ENCODE measurements around the gene AGPS.
"Not testable (repeated sequence)": the region's sequence is repeated elsewhere in the genome, so short reads cannot be mapped to it uniquely, and the experiment has no call there.

AGPS gene

DNA sequence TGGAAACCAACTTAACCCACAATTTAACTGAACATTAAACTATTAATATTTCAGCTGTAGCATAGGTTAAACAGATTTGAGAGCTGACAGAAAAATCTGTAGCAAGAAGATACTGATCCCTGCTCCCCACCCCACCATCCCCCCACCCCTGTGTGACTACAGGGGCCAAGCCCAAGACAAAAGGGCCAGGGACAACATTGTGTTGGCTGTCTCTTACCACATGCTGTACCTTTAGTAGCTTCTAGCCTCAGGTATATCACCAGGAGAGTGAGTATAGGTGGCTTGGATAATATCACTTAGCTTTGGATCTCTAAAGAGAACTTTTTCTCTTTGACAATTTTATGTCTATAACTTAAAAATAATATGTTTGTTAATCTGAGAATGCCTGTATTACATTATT lies 140.7 kb downstream of the AGPS start:
- DNase-seq, result no peak

DNA sequence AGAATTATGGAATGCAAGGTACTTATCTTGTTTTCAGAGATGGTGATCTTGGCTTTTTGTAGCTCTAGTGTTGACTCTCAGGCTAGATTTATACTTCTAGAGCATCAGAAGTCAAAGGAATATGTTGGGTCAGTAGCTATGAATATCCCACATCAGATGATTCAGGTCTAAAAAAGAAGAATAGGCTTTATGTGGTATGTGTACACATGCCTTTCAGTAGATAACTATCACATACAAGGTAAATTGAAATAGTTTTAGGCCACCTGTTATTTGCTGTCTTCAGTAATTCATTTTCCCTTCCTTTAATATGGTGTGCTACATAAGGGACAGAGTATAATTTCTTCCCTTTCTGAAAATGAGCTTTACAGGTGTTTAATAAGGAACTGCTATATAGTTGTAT lies 142.4 kb downstream of the AGPS start:
- DNase-seq, result no peak

DNA sequence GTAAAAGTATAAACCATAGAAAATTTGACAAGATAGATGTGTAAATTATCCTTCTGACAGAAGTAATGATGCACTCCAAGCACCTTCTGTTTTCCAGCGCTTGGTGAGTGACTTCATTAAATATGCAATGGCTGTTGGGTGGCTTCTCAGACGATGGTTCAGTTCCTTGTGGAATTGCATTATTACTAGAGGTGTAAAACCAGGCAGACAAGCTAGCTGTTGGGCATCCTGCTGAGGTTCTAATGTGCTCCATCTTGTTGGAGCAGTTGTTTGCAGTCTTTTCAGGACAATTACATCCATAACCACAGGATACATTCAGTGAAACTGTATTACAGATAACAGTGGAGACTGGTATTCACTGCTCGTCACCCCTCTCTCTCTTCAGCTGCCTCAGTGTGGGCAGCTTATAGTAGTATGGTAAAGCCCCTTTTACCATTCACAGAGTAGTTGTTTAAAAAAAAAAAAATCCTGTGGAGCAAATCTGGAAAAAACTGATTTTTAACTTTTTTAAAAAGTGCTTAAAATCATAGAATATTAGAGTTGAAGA lies 143.5 kb downstream of the AGPS start:
- DNase-seq, result no peak

DNA sequence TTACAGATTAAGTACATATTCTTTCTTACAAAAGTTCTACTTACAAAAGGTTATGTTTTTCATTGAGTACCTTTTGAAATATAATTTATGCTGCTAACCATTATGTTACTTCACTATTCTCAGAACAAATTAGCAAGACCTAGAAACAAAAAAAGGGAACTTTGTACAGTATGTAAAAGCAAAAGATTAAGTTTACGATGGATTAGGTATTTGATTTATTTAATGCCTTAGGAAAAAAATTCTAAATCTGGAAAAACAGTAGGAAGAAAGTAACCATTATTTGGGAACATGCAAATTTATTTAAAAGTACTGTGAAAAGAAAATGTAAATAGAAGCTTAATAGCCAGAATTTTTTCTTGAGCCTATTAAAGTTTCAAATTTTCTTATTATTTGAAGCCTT lies 144.6 kb downstream of the AGPS start:
- no peak for DNase-seq

DNA sequence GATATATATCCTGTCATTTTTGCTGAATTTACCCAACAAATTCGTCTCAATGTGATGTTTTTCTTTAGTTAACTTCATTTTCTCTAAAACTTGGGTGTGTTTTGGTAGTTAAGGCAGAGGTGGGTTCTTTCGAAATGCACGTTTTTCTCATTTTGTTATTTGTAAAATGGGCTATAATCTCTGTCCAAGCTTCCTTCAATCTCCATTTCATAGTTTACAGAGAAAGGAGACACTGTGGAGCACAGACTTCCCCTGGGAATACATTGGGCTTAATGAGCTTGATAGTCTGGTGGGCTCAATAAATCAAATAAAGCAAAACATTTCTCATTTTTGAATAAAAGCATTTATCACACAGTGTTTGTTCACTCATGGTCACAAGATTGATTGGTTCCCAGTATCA lies 145.1 kb downstream of the AGPS start:
- DNase-seq, result no peak

DNA sequence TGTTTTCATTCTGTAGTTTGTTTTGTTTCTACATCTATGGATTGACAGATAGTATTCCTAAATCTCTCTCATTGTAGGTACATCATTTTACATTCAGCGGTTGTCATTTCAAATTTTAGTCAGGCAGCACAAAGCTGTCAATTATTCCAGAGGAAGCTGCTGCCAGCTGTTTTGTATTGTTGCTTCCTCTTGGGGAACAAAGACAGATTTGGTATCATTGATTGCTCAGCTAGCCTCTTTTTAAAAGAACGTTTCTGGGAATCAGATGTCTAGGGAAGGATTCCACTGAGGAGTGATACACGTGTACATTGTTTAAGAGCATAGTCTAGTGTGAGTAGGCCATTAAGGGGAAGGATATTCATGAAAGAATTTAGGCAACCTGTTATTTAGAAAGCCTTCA lies 145.8 kb downstream of the AGPS start:
- DNase-seq, result no peak

DNA sequence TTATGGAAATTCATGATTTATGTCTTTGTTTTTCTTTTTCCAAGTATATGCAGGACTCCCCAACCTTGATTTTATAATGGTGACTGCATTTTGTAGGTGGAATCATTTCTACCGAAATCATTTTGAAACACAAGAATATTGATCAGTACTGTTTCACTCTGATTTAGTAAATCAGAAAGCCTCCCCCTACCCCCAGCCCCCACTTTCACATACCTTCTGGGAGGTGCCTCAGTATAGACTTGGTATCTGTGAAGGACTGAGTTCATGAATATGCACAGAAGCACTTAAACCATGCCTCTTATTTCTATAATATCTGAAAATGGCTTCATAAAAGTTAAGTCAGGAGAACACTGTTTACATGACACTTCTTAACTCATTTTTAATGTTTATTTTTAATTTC lies 147.7 kb downstream of the AGPS start:
- no peak for DNase-seq

DNA sequence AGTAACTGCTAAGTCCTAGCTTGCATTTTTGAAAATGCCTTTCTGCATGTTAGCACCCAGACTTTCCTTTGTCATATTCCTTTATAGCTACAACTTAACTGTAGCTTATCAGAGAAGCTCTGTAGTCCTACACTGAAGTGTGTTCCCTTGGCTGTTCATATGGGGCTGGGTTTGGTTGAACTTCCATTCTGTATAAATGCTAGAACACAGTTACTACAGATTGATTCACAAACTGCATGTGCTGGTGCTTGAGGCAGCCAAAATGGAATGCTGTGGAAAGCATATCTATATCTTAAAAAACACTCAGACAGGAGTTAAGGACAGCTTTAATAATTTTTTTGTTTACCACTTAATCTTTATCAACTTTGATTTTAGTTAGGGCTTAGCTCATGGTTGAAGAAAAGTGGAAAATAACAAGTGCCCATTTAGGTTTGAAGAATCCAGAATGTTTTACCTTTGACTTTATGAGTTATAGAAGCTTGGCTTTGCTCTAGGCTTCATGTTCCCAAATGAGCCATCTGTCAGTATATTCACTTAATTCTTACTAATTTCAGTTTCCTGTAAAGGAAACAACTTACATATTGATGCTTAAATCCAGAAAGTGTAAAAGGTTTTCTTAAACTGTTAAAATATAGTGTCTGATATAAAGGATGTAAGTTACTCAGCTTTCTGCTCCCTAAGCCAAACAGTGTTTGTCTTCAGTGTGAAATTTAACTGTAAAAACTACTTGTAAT lies 148.9 kb downstream of the AGPS start:
- no peak for DNase-seq

DNA sequence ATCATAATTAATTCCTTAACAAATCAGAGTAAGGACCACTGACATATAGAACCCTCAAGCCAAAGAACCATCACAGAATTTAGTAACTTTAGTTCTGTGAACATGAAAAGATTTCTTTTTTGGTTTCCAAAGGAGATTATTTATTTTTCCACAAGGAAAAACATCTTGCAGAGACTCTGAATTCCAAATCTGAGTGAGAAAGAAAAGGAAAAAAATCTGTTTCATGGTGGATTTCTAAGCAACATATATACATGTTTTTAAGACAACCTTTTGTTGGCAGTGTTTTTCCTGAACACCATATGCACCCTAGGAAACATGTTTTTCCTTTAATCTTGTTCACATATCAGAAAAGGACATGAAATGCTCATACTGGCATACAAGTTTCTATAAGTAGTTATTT lies 149.8 kb downstream of the AGPS start:
- no peak for DNase-seq

DNA sequence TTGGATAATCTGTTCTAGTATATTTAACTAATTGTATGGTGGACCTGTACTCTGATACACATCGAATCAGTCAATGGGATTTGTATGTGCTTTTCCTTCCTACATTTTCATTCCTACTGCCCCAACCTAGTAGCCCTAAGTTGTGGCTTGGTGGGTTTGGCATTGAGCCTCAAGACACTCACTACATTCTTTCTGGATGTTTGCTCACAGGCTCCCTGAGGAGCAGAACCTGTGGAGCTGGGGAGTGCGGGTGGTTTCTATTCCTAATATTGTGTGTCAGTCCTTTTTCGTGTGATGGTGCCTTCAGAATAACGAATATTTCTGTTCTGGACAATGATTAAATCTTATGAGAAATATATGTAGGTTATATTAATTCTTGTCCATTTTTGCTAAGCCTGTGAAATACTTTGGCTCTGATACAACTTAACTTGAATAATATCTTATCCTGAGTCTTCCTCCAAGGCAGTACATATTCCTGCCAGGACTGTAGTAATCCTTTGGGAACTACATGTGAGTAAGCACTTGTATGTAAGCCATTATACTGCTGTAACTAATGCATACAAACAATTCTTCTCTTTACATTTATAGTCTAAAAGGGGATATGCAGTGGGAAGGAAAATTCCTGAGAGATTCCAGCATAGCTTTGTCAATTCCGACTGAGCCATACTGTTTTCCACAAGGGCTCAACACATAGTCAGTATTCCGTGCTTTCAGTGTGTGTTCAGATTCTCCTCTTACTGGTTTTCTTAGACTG lies 150.6 kb downstream of the AGPS start:
- no peak for DNase-seq

DNA sequence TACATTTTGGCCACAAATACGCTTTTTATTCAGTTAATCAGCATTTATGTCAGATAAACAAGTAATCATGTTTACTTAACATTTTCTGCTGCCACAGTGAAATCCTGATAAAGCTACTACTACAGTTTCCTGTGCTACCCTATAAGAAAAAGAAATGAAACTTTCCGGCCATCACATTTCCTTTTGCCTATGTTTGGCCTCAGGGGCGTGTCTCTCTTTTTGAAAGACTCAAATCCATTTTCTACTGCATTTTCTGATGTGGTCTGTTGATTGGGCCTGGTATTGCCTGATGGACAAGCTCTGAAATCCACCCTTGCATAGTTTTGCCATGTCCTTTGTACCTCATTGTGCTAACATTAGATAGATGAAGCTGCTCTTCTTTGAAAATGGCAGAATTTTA lies 152.6 kb downstream of the AGPS start:
- DNase-seq, result no peak

DNA sequence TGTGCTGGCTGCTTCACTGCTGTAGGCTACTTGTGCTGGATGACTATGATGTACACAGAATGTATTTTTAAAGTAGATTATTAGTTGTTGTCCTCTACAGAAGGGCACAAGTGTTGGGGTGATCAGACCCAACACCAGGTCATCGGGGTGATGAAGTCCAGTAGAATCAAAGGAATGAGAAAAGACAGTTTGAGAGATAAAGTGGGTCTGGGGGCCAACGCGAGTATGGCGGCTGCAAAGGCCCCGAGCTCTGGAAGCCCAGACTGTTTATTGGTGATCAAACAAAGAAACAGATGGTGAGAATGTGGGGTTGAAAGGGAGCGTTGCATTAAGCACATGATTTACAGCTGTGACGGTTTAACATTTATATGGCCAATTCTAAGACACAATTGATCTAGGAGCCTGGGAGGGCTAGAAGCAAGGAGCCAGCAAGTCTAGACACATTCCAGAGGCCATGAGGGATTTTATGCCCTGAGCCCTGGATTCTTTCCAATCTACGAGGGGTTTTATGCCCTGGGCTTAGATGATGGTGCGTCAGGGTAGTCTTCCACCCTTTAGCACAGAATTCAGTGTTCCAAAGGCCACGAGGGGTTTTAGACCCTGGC lies 153.5 kb downstream of the AGPS start:
- no peak for DNase-seq

DNA sequence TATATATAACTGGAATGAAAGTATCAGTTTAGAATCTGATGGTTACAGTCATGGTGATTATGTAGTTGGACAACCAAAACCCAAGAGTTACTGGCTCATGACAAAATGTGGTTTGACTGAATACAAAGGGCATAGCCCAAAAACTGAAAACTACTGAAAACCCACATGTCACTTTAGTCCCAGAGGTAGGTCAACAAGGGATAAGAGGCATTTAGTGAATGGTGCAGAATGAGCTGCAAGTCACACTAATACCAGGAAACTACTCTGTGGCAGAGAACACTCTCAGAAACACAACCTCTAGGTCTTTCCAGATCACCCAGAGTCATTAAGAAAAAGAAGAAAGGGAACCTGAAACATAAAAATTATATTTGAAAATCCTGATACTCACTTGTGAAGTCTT lies 154.5 kb downstream of the AGPS start:
- DNase-seq, result no peak

DNA sequence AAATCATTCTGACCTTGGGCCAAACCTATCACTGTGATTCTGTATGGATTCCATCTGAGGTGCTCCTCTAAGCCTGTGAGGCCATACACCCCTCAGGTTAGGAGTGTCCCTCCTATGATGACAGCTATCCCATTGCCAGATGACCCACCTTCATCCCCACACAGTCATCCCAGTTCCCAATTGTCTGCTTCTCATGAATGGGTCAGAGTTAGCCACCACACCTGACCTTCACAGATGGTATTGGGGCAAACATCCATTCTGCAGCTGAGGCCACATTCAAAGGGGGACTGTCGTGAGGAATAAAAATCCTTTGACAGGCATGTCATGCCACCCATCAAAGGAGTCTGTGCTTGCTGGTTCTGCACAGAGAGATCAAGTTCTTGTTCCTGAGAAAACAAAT lies 155.2 kb downstream of the AGPS start:
- DNase-seq, result no peak

DNA sequence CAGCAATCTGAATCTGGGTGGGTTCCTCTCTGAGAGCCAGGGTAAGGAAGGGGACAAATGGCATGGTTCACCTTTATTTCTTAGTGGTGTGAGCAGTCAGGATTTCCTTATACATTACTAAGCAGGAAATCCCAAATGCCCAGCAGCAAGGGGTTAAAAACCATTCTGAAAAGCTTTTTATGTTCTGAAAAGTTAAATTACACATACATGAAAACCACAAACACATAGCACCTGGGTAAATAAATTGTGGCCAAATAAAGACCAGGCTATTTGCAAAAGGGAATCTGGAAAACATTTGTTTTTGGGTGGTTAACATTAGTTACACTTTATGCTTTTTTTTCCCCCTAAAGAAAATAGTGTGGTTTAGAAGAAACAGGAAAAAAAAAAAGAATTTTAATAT lies 156.1 kb downstream of the AGPS start:
- DNase-seq, result no peak

DNA sequence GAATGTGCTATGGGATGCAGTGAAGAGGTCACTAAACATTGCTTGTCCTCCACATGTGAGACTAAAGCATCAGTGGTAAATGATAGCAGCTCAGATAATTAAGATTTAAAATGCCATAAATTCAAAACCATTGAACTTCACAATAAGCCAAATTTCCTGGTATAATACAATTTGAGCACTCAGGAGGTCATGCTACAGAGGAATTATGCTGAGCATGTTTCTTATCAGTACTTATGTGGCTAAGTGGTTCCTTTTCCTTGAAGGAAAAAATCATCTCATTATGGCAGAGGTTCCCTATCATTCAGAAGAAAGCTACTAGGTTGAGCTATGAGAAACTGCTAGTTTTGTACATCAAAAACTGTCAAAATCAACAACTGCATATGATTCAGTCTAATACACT lies 156.6 kb downstream of the AGPS start:
- no peak for DNase-seq

DNA sequence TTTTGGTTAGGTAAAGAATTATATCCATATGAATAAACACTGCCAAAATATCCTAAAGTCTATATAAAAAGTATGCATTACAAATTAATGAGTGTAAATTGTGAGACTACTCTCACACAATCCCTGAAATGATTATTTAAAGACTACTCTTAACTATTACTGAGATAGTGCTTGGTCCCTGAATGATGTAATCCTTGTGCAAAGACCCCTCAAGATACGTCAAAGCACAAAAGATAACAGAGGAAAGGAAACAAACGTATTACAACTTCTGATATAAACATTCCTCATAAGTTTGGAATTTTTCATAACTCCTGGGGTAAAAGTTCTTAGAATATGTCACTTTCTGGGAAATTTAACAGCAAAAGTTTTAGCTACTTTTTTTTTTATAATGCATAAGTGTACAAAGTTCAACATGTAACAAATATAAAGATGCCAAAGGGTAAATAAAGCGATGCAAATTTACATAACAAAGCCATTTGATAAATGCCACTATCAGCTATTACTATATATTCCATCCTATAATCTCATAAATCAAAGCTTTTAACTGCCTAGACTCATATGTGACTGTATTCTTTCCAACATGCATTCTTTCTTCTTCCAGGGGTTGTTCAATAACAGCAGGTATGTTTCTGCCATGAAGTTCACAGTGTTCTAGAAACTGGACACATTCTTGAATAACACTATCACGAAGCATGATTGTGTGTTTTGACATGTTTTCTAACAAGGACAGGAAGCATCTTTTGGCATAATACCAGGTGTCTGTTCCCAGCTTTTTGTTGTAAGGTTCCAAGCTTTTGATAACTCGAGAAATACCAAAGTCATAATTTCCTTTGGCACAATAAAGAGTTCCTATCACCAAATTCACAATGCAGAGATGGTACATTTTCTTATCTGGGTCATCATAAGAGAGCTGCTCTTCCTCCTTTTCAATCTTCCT lies 158.0 kb downstream of the AGPS start:
- DNase-seq, result no peak

DNA sequence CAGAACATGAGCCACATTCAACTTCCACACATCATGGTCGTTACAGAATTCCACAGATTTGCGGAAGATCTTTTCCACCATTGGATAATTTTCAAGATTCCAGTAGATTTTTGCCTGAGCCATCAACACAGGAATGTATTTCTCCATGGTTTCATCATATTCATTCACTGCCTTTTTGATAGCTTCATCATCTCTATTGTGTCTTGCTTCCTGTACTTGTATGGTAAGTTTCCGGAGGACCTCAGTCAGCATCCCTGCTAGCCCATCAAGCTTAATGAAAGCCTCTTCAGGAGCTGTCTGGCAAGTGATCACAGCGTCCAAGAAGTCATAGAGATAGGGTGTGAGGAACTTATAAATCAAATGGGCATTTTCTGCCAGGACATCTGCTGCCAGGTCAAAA lies 158.8 kb downstream of the AGPS start:
- DNase-seq, result not testable (repeated sequence)

DNA sequence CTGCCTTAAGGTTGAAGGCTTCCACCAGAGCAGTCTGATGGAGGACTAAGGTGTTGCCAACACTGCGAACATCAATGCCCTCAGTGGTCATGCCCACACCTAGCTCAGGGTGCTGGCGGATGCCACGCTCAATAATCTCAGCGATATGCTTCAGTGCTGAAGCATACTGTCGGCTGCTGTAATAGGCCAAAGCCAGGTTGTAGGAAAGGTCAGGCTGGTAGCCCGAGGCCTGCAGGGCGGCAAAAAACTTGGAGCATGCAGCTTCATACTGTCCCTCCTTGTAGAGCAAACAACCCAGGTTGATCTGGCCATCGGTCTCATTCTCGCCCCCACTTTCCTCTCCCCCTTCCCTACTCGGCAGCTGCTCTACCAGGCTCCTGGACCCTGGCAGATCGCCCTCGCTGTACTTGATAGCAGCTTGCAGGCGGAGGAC lies 159.4 kb downstream of the AGPS start:
- no peak for DNase-seq

DNA sequence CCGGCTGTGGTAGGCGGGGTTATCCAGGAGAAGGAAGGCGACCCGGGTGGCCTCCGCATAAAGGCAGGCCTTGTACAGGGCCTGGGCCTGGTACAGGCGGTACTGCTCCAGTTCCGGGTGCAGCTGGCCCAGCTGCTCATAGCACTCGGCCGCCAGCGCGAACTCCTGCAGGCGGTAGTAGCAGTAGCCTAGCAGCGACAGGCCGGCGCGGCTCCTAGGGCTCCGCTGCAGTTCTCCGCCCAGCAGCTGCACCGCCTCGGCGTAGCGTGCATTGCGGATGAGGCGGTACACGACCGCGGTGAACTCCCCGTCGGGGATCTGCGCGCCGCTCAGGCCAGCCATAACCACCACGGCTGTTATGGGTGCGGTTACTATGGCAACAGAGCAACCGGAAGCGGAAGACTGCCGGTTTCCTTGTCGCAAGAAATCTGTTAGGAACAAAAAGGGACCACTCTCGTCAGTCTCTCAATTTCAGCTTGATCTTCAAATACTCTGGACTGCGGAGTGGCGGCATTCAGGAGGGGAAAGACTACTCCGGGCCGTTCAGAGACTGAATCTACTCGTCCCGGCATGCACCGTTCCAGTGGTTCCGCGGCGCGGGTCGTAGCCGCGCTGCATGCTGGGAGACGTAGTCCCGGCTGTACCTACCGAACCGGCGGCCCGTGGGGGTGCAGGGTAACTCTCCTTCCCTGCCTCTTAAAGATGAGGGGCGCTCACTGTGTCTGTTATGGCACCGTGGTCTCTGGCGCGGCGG lies 160.0 kb downstream of the AGPS start:
- peak; percentile 84 to 87 for DNase-seq

DNA sequence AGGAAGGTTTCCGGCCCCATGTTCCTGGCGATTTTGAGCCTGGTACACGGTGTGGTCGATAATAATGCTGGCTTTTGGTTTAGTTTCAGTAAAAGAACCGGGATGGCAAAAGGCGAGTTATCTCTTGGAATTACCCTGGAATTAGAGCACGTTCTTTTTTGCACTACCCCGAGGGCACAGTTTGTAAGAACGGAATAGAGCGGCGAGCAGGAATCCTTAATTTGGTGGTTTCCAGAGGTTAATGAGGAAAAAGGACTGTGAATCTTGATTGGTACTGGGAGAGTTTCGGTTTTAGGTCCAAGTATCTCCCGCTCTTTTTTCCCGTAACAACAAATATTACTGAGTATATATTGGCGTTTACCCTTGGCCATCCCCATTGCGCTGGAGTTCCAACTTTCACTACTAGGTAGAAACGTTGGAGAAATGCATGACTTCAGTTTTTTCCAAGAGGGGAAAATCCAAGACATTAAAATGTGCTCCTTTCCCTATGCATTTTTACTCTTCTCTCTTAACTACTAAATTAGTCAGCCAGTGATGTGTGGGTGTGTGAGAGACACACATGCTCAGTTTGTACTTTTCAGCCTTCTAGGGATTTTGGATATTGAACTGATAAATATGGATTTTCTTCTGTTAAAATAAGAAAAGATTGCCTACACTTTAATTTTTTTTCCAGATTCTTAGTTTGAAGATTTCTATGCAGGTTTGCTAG lies 160.8 kb downstream of the AGPS start:
- no peak for DNase-seq

Data from activated CD4-positive, alpha-beta T cell treated with anti-CD3 and anti-CD28 coated beads, Interleukin-2, amount 50 U/mL, for 48 hours (primary cell).